ENCODE measurements around the gene HIPK2.
"Not testable (repeated sequence)": the region's sequence is repeated elsewhere in the genome, so short reads cannot be mapped to it uniquely, and the experiment has no call there.

Gene HIPK2

DNA sequence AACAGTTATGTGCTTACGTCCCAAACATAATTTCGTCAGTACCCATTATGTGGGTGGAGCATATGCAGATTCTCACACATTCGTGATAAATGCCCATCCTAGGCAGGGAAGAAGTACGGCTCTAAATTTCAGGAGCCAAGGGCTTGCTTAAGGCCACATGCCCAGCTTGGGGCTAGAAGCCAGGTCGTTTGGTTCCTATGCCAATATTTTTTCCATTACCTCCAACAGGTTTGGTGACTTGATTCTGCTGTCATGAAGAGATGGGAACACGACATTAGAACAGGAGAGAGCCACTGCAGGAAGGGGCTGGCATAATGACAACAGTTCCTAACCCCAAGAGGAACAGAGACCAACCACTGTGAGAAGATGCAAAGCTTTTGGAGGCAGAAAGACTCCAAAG is 85.1 kb downstream of the HIPK2 start:
- no peak for DNase-seq

DNA sequence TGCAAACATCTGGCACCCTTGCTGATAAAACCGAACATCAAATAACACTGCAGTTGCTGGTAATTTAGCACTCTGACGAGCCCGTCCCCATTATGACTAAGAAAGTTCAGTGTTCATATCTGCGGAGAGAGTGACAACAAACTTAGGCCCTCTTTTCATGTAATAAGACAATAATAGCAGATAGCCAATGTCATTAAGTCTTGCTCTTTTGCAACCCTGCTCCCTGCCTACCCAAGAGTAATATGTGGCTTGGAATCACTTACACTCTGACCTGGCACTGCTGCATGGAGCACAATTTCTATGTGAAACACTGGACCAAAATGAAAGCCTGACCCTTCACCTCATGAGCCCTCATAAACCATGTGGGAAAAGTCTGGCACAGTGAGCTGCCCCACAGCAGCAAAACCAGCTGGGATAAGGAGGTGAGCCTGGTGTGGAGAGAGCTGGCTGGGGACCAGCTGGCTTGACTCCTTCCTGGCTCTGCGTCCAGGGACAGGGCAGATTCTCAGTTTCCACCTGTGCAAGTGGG is 86.5 kb downstream of the HIPK2 start:
- no peak for DNase-seq

DNA sequence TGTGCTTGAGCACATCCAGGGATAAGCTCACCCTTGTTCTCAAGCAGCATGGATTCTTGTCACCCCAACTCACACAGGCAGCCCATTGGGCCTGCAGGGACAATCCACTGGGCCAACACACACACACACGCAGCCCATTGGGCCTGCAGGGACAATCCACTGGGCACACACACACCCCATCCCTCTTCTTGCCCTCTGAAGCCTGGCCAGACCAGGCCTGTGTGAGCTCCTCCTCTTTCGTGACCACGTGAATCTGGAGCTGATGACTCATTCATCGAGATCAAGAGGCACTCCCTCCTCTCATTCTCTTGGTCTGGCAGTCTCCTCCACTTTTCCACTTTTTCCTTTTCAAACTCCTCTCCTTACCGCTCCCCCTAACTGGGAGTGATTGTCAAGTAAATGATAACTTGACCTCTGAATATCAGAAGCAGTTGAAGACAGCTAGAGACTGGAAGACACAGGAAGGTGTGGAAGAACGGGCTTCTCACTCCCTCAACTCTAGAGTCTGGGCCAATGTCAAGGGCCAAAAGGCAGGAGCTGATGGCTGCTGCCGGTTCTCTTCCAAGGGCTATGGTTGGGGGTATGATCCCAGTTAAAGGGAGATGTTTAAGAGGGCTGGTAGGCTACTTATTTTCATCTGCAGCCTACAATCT is 89.7 kb downstream of the HIPK2 start:
- DNase-seq, result no peak

- DNase-seq, result no peak
Measured at GRCh38 chr7:139687211-139687954, 90.4 kb downstream of the HIPK2 start.

DNA sequence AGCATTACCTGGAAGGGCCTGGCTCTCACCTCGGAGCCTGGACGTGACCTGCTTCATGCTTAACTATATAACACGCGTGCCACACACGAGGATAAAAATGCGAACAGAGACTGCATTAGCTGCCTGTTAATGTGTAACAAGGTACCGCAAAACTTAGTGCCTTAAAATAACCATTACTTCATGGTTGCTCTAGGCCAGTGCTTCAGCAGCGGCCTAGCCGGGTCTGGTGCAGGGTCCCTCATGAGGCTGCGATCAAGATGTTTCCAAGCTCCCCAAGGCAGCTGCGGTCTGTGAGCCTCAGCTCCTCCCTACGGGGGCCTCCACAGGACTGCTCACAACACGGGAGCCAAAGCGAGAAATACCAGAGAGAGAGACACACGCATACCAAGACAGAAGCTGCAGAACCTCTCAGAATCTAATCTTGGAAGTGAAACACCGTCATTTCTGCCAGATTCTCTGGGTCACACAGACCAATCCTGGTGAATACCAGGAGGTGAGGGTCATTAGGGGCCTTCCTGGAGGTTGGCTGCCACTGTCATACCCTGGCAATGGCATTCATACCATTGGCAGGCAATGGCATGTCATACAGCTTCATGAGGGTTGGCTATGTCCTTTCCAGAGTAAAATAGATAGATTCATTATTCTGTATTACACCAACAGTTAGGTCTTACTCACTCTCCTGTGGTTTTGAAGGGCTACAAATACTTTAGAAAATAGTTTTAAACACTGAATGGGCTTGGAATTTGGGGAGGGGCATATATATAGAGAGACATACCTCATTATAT is 94.5 kb downstream of the HIPK2 start:
- DNase-seq, result peak; percentile 29

GRCh38 chr7:139682136-139683013 is 95.4 kb downstream of the HIPK2 start:
- DNase-seq, result peak; percentile 78

- no peak for DNase-seq
Measured at GRCh38 chr7:139681812-139682135, 96.0 kb downstream of the HIPK2 start.

- peak; percentile 33 for DNase-seq
Measured at GRCh38 chr7:139681463-139681755, 96.4 kb downstream of the HIPK2 start.

GRCh38 chr7:139680676-139681462 is 96.9 kb downstream of the HIPK2 start:
- peak; percentile 86 for DNase-seq

DNA sequence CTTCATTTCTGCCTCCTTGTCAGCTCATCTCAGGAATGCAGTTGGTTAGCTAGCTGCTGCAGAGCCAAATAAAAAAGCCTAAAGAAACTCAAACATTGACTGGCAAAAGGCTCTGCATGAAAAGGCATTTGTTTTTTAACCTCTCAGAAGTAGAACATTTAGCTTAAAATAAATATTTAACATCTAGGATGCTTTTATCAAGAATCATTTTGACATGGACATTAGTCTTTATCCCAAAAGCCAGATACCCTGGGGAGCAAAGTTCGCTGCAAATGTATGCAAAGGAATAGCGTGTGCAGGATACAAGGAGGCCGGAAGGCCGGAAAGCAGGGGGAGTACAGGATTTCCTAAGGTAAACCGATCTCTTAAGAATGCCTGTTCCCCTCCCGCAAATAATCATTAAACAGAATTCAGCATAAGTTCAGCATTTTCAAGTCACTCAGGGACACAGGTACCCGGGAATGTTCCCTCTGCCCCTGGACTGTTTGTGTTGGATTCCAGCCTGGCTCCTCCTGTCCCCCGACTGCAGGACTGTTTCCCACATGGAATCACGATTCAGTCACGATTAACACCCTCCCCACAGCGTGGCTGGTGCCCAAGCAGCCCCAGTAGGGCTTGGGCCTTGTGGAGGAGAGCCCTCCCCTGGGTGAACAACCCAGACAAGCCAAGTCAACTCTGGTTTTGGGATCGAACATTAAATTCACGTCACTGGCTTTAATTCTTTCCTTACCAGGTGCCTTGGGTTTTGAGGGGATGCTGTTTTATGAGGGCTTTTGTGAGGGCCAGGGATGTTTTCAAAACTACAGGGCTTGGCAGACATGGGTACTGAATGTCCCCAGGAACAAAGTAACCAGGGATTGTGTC is 97.8 kb downstream of the HIPK2 start:
- no peak for DNase-seq

DNA sequence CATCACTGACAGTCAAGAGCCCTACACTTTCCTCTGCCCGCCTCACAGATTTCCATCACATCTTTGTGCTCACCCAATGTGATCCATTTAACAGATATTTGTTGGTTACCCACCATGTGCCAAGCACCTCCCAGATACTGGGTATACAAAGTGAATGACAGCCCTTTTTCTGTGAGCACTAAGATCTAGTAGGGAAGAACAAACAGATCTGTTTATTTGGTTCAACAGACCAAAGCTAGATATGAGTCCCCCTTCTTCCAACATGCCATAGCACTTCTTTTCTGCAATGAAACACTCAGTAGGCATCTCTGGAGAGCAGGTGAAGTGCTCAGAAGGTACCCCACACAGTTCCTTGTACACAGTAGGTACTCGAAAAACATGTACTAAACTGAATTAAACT is 101.4 kb downstream of the HIPK2 start:
- DNase-seq, result no peak

- no peak for DNase-seq
Measured at GRCh38 chr7:139675127-139676125, 102.4 kb downstream of the HIPK2 start.

DNA sequence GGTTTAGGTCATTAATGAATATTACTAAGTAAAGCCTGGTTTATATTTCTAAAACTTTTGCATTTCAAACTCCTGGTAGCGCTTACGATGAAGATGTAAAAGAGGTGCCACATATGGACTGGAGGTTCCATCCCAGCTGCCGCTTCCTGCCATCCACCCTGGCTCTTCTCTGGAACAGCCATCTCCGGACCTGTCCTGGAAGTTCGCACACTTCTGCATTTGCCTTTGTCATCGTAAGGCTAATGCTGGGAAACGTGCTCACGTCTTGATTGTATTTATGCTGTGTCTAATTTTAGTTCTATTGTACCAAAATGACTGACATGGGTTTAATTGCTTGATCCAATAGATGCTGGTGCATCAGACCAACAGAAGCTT is 103.1 kb downstream of the HIPK2 start:
- no peak for DNase-seq

DNA sequence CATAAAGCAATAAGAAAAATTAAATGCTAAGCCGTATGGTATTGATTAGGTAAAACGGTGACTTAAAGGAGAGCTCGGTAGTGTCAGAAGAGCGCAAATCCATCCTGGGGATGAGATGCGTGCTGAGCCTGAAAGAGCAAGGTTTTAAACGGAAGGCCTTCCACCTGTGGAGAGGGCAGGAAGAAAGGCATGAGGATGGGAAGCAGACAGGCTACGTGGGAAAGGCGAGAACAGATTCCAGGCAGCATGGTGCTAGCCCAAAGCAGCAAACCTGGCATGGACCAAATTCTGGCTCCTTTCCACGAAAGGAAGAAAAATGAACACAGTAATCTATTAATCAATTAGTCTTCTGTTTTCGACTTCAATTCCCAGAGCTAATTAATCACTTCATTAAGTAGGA is 103.5 kb downstream of the HIPK2 start:
- no peak for DNase-seq

- DNase-seq, result no peak
Measured at GRCh38 chr7:139673762-139674161, 104.0 kb downstream of the HIPK2 start.

DNA sequence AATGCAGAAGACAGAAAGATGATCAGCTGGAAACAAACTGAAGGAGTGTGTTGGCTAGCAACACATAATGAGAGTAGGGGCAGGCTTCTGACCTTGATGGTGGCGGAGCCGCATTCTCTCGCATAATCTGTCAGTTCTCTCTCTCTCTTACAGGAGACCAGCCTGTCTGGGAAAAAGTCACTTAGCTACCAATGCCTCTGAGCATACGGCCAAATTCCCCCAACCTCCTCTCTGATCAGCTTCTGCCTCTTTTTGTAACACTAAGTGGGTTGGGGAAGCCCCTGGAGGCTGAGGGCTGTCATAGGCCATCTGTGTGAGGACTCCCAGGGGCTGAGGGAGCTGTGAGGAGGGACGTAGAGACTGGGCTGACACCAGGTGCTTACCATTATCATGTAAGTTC is 104.6 kb downstream of the HIPK2 start:
- DNase-seq, result peak; percentile 61

- no peak for DNase-seq
Measured at GRCh38 chr7:139671967-139672366, 105.8 kb downstream of the HIPK2 start.

DNA sequence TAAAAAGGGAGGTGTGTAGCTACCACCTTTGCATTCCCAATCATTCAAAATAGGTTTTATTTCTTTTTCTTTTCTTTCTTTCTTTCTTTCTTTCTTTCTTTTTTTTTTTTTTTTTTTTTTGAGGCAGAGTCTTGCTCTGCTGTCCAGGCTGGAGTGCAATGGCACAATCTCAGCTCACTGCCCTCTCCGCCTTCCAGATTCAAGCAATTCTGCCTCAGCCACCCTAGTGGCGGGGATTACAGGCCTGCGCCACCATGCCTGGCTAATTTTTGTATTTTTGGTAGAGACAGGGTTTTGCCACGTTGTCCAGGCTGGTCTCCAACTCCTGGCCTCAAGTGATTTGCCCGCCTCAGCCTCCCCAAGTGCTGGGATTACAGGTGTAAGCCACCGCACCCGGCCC is 107.1 kb downstream of the HIPK2 start:
- DNase-seq, result not testable (repeated sequence)

DNA sequence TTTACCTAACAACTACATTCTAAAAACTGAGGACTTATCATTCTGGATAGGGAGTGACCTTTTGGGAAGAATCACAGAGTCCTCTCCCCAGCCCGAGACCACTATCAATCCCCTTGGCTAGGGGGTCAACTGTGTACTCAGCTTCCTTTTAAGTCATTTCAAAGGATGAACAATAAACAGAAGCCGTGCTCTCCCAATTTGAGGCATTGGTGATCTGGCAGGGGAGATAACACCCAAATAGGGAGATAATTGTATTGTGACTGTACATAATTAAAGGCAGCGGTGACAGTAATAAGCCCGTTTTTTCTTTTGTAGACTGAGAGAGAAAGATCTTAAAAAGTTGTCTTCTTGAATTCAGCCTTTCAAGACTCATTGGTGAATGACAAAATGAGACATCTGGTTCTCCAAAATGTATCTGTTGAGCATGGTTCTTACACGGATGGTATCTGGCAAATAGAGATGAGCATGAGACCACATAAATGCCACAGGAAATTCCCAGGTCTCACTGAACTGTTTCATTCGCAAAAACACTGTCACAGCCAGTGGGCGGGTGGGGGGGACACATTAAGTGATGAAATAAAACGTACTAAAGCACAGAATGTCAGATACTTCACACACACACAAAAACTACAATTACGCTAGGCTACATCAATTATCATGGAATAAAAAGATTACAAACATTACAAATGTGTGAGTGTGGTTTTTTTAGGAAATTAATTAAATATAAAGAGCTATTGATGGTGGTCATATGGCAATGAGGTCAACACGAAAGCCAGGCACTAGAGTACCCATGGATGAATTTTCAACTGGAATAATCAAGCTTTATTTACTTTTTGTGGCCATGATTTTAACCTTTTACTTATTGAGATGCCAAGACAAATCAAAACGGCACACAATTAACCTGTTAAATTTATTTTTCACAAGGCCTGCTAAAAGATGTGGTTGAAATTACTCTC is 108.4 kb downstream of the HIPK2 start:
- DNase-seq, result no peak
